Measurements from ENCODE around the gene CD48. TPM values are rescaled to one million over a fixed set of nuclear protein-coding genes. Genes with fewer than 3 reads are reported as not detected.
"Not testable (repeated sequence)": the region's sequence is repeated elsewhere in the genome, so short reads cannot be mapped to it uniquely, and the experiment has no call there.

CD48 gene
- total RNA-seq, 8 experiments from 2014 or later, result 0.05 to 1.3 (median 0.32) TPM; not detected in 4

DNA sequence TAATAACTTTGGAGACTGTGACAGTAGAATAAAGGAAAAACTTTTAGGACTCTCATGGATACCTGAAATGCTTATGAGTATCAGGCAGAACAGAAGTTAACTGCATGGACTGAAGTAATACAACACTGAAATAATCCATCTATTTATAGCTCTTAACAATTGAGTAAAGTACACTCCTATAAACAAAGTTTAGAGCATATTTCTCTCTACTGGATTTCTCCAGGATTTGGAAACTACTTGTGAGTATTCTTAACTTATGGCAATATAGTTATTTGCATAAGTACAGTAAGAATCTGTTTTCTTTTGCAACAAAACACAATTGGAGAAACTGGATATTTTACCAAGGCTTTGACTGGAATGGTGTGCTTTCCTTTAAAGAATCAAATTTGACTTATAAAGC lies 9.9 kb upstream of the CD48 start:
- in situ Hi-C loops (cut with MboI; ENCODE audit: low pct_unique_long_range_greater_than_20kb in 2 of 9, low sequenced_read_pairs in 9 of 9, unreplicated experiment in 9 of 9), result loop anchor here in 1 of 9 experiments (25.0 kb wide), 1 partner anchor 109 kb away; no protein-coding TSS in a partner anchor
- Histone ChIP-seq H3K4me3 (no peak overlapping the region), H3K27ac (no peak overlapping the region), H3K4me1 (replicated peaks in 1 of 2) (peaks cover 0 to 5% of the 10 kb centered on the region in 2 donors)
- ATAC-seq (replicated peaks in 6 of 8), result no peak

DNA sequence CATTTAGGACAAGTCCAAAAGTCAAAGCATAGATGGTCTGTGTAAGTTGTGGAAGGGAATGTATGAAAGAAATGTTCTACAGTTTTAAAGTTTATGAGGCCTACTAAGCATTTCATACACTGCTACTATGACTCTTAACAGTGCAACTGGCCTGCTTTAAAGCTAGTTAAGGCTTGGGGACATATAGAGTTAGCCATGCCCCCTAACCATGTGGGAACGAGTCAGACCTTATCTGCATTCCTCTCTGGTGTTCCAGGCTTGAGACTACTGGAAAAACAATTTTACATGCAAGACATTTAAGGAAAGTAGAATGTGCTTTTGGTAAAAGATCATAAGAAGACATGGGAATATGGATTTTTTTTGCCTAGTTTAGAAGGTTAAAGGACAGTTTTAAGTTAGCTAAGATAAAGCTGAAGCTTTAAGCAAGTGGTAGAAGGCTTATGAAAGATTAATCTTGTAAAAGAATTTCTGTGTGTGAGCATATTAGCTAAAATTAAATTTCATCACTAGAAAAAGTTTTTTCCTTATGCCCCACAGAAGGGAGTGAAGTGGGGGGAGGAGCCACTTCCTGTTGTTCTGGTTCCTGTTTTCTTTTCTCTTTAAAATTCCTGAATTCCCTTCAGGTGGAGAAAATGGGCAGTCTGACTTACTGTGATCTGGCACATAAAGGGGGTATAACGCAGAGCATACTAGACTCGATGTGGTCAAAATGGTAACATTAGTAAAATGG lies 8.9 kb upstream of the CD48 start:
- no peak for ATAC-seq (replicated peaks in 6 of 8)
- Histone ChIP-seq H3K27ac (no peak overlapping the region), H3K4me1 (replicated peaks in 1 of 2) (no peaks in the 10 kb centered on the region), H3K4me3 (no peak overlapping the region)
- in situ Hi-C loops (cut with MboI; ENCODE audit: low pct_unique_long_range_greater_than_20kb in 2 of 9, low sequenced_read_pairs in 9 of 9, unreplicated experiment in 9 of 9), result loop anchor here in 1 of 9 experiments (25.0 kb wide), 1 partner anchor 108 kb away; no protein-coding TSS in a partner anchor
- 0 to 100% (median 69%) methylated on average over 1 to 3 of the region's 3 CpGs for WGBS, 10 experiments

- in situ Hi-C loops (cut with MboI; ENCODE audit: low pct_unique_long_range_greater_than_20kb in 2 of 9, low sequenced_read_pairs in 9 of 9, unreplicated experiment in 9 of 9), result loop anchor here in 1 of 9 experiments (25.0 kb wide), 1 partner anchor 106 kb away; no protein-coding TSS in a partner anchor
- WGBS, 10 experiments, result 0 to 91% (median 55%) methylated on average over 1 to 4 of the region's 4 CpGs
- no peaks in the 10 kb centered on the region for H3K4me1 ChIP-seq (replicated peaks in 1 of 2)
- no peak overlapping the region for H3K27ac ChIP-seq
- no peak for ATAC-seq (replicated peaks in 6 of 8)
- H3K4me3 ChIP-seq, result no peak overlapping the region
Measured at GRCh38 chr1:160718210-160718609, 6.6 kb upstream of the CD48 start.

DNA sequence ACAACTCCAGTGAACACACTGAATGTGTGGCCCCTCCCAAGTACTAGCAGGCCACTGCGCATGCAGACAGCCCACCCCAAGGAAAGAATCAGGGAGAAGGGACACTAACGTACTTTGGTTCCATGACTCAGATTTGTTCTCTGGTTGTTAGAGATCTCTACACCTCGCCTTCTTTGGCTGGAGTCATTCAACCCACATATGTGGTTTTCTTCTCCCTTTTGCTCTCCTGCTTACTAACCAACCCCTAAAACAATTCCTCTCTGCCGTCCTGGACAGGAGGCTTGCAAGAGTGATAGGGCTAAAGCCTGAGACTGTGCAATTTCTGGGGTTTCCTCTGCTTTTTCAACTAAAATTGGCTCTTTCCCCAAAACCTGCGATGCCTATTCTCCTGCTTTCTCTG lies 5.7 kb upstream of the CD48 start:
- Histone ChIP-seq H3K4me3 (no peak overlapping the region), H3K4me1 (replicated peaks in 1 of 2) (no peaks in the 10 kb centered on the region), H3K27ac (no peak overlapping the region)
- WGBS, 10 experiments, result 13 to 100% (median 90%) methylated on average over 1 to 5 of the region's 5 CpGs; no CpG with 5 or more reads in 1 of the 10 experiments
- in situ Hi-C loops (cut with MboI; ENCODE audit: low pct_unique_long_range_greater_than_20kb in 2 of 9, low sequenced_read_pairs in 9 of 9, unreplicated experiment in 9 of 9), result loop anchor here in 1 of 9 experiments (25.0 kb wide), 1 partner anchor 105 kb away; no protein-coding TSS in a partner anchor
- no peak for ATAC-seq (replicated peaks in 6 of 8)

- no peak overlapping the region for H3K4me3 ChIP-seq
- no peak for ATAC-seq (replicated peaks in 6 of 8)
- H3K4me1 ChIP-seq (replicated peaks in 1 of 2), result no peaks in the 10 kb centered on the region
- in situ Hi-C loops (cut with MboI; ENCODE audit: low pct_unique_long_range_greater_than_20kb in 2 of 9, low sequenced_read_pairs in 9 of 9, unreplicated experiment in 9 of 9), result loop anchor here in 1 of 9 experiments (25.0 kb wide), 1 partner anchor 104 kb away; no protein-coding TSS in a partner anchor
- H3K27ac ChIP-seq, result no peak overlapping the region
- 0 to 100% (median 87%) methylated on average over 1 of the region's 1 CpG; no CpG with 5 or more reads in 2 of the 10 experiments for WGBS, 10 experiments
Measured at GRCh38 chr1:160716013-160716412, 4.4 kb upstream of the CD48 start.

DNA sequence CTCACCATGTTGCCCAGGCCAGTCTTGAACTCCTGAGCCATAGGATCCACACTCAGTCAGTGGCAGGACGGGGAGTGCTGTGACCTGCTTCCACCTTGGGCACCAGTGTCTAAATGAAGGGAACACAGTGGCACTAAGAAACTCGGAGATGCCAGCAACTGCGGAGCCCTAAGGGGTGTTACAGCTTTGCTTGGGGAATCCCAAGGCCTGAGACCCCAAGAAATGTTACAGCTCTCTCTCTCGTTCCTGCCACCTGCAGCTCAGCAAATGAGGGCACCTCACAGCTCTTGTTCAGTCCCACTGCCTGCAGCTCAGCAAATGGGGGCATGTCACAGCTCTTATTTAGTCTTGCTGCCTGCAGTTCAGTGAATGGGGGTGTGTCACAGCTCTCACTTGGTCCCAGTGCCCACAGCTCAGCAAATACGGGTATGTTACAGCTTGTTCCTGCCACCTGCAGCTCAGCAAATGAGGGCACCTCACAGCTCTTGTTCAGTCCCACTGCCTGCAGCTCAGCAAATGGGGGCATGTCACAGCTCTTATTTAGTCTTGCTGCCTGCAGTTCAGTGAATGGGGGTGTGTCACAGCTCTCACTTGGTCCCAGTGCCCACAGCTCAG lies 2.5 kb upstream of the CD48 start:
- in situ Hi-C loops (cut with MboI; ENCODE audit: low pct_unique_long_range_greater_than_20kb in 2 of 9, low sequenced_read_pairs in 9 of 9, unreplicated experiment in 9 of 9), result loop anchor here in 1 of 9 experiments (25.0 kb wide), 1 partner anchor 102 kb away; no protein-coding TSS in a partner anchor
- not testable (repeated sequence) for ATAC-seq (replicated peaks in 6 of 8); H3K4me1 ChIP-seq (replicated peaks in 1 of 2); H3K27ac ChIP-seq; H3K4me3 ChIP-seq
- 17 to 94% (median 66%) methylated on average over 1 to 4 of the region's 5 CpGs; no CpG with 5 or more reads in 5 of the 10 experiments for WGBS, 10 experiments

- ATAC-seq (replicated peaks in 6 of 8), result no peak
- no peak overlapping the region for H3K27ac ChIP-seq
- WGBS, 10 experiments, result 0 to 75% (median 41%) methylated on average over 1 of the region's 1 CpG
- in situ Hi-C loops (cut with MboI; ENCODE audit: low pct_unique_long_range_greater_than_20kb in 2 of 9, low sequenced_read_pairs in 9 of 9, unreplicated experiment in 9 of 9), result loop anchor here in 1 of 9 experiments (25.0 kb wide), 1 partner anchor 101 kb away; no protein-coding TSS in a partner anchor
- no peak overlapping the region for H3K4me3 ChIP-seq
- H3K4me1 ChIP-seq (replicated peaks in 1 of 2), result no peaks in the 10 kb centered on the region
Measured at GRCh38 chr1:160713161-160713560, 1.5 kb upstream of the CD48 start.

DNA sequence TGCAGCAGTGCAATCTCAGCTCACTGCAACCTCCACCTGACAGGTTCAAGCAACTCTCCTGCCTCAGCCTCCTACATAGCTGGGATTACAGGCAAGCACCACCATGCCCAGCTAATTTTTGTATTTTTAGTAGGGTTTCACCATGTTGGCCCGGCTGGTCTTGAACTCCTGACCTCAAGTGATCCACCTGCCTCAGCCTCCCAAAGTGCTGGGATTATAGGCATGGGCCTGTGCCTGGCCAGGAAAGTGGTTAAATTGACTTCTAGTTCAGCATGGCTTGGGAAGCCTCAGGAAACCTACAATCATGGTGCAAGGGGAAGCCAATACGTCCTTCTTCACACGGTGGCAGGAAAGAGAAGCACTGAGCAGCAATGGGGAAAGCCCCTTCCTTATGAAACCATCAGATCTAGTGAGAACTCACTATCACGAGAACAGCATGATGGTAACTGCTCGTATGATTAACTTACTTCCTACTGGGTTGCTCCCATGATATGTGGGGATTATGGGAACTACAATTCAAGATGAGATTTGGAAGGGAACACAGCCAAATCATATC lies 981 bp upstream of the CD48 start:
- in situ Hi-C loops (cut with MboI; ENCODE audit: low pct_unique_long_range_greater_than_20kb in 2 of 9, low sequenced_read_pairs in 9 of 9, unreplicated experiment in 9 of 9), result loop anchor here in 1 of 9 experiments (25.0 kb wide), 1 partner anchor 100 kb away; no protein-coding TSS in a partner anchor
- 10 to 84% (median 67%) methylated on average over 2 to 5 of the region's 5 CpGs; no CpG with 5 or more reads in 2 of the 10 experiments for WGBS, 10 experiments
- not testable (repeated sequence) for H3K27ac ChIP-seq; ATAC-seq (replicated peaks in 6 of 8); H3K4me1 ChIP-seq (replicated peaks in 1 of 2); H3K4me3 ChIP-seq

- H3K27ac ChIP-seq, result no peak overlapping the region
- H3K4me3 ChIP-seq, result no peak overlapping the region
- no peaks in the 10 kb centered on the region for H3K4me1 ChIP-seq (replicated peaks in 1 of 2)
- WGBS, 10 experiments, result 0 to 80% (median 62%) methylated on average over 1 to 2 of the region's 2 CpGs; no CpG with 5 or more reads in 2 of the 10 experiments
- in situ Hi-C loops (cut with MboI; ENCODE audit: low pct_unique_long_range_greater_than_20kb in 2 of 9, low sequenced_read_pairs in 9 of 9, unreplicated experiment in 9 of 9), result loop anchor here in 1 of 9 experiments (25.0 kb wide), 1 partner anchor 99 kb away; no protein-coding TSS in a partner anchor
- ATAC-seq (replicated peaks in 6 of 8), result no peak
Measured at GRCh38 chr1:160711276-160711601, 383 bp downstream of the CD48 start.

DNA sequence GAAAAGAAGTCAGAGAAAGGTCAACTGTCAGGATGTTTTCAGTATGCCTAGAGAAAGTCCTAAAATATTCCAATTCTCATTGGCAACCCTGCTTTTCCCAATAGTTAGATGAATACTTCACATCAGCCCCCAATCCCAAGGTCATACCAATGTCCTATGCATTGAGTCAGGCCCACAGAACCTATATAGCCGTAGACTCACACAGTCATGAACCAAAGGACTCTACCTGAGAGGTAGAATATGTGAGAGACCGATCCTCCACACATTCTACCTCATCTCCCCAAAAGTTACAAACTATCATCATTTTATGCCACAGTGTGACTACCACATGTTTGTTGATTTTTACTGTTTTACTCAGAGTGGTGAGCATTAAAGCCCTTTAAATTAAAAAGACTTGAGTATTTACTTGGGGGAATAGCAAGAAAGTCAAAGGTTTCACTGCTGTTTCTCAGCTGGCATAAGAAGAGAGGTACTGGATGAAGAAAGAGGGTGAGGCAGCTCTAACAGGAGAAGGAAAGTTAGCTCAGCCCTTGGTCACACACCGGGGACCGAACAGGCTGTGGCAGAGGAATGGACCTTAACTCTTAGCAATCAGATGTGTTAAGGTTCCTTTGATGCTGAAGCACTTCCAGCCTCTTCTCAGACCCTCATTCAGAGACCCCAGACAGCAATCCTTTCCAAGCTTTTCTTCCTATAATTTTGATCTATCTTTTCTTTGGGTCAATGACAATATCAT lies 937 bp downstream of the CD48 start:
- WGBS, 10 experiments, result 0 to 94% (median 84%) methylated on average over 1 to 4 of the region's 4 CpGs; no CpG with 5 or more reads in 2 of the 10 experiments
- Histone ChIP-seq H3K4me1 (replicated peaks in 1 of 2) (no peaks in the 10 kb centered on the region), H3K27ac (no peak overlapping the region), H3K4me3 (no peak overlapping the region)
- in situ Hi-C loops (cut with MboI; ENCODE audit: low pct_unique_long_range_greater_than_20kb in 2 of 9, low sequenced_read_pairs in 9 of 9, unreplicated experiment in 9 of 9), result loop anchor here in 1 of 9 experiments (25.0 kb wide), 1 partner anchor 98 kb away; no protein-coding TSS in a partner anchor
- ATAC-seq (replicated peaks in 6 of 8), result no peak

GRCh38 chr1:160709715-160710114 lies 1.9 kb downstream of the CD48 start:
- in situ Hi-C loops (cut with MboI; ENCODE audit: low pct_unique_long_range_greater_than_20kb in 2 of 9, low sequenced_read_pairs in 9 of 9, unreplicated experiment in 9 of 9), result loop anchor here in 1 of 9 experiments (25.0 kb wide), 1 partner anchor 97 kb away; no protein-coding TSS in a partner anchor
- Histone ChIP-seq H3K27ac (no peak overlapping the region), H3K4me1 (replicated peaks in 1 of 2) (no peaks in the 10 kb centered on the region), H3K4me3 (no peak overlapping the region)
- ATAC-seq (replicated peaks in 6 of 8), result no peak
- 9 to 78% (median 54%) methylated on average over 1 of the region's 1 CpG; no CpG with 5 or more reads in 4 of the 10 experiments for WGBS, 10 experiments

DNA sequence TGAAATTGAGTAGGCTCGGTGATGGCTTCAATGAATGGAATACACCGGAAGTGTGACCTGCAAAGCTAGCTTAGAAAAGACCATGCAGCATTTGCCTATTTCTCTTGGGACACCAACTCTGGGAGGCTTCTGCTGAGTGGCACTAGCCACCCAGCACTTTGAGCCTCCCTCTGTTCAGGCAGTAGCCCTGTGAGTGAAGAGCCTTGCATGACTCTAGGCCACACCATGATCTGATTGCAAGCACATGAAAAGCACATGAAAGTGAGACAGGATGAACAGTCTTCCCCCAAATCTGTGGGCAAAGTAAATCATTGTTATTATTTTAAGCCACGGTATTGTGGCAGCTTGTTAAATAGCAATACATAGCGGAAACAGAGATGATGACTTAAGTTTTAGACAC lies 2.8 kb downstream of the CD48 start:
- in situ Hi-C loops (cut with MboI; ENCODE audit: low pct_unique_long_range_greater_than_20kb in 2 of 9, low sequenced_read_pairs in 9 of 9, unreplicated experiment in 9 of 9), result loop anchor here in 1 of 9 experiments (25.0 kb wide), 1 partner anchor 96 kb away; no protein-coding TSS in a partner anchor
- Histone ChIP-seq H3K27ac (no peak overlapping the region), H3K4me1 (replicated peaks in 1 of 2) (no peaks in the 10 kb centered on the region), H3K4me3 (no peak overlapping the region)
- no peak for ATAC-seq (replicated peaks in 6 of 8)
- 0 to 100% (median 81%) methylated on average over 1 to 4 of the region's 4 CpGs for WGBS, 10 experiments

Measured in motor neuron (in vitro differentiated cells).